HG03025 (cell line): ENCODE measurements around the gene ADGRE2.
"Not testable (repeated sequence)": the region's sequence is repeated elsewhere in the genome, so short reads cannot be mapped to it uniquely, and the experiment has no call there.

Experiments used
- ATAC-seq: cut with Tn5 transposase; IDR thresholded peaks from one replicate; pipeline ENCODE4 v1.9.1; 2021; ENCODE audit warnings: mild to moderate bottlenecking, moderate library complexity; ENCODE audit not compliant: unreplicated experiment, low FRiP score

Gene ADGRE2

DNA sequence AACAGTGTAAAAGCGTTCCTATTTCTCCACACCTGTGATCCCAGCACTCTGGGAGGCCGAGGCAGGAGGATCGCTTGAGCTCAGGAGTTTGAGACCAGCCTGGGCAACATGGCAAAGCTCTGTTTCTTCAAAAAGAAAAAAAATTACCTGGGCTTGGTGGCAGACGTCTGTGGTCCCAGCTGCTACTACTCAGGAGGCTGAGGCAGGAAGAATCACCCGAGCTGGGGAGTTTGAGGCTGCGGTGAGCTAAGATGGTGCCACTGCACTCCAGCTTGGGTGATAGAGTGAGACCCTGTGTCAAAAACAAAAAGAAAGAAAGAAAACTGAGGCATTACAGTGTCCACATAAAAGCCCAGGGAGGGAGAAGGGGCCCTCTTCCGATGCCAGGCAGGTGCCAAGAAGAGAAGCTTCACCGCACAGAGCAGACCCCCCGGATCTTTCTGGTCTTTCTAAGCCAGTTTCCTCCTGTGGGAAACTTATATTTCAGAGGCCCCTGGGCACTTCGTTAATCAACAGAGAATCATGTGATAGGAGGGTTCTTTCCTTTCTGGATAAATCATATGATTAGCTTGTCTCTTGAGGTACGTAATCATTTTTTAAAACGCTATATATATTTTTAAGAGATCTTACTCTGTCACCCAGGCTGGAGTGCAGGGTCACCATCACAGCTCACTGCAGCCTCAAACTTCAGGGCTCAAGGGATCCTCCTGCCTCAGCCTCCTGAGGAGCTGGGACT is at the start of gene ADGRE2:
Gene ADGRE2 (minus strand): TSS at position 451 of the 736 bp plus-strand sequence. CDS start 1,804 bp downstream, outside the sequence.
- not testable (repeated sequence) for ATAC-seq

GRCh38 chr19:14826006-14826405 is 47.6 kb upstream of the ADGRE2 start:
- no peak for ATAC-seq

GRCh38 chr19:14821937-14822336 is 43.6 kb upstream of the ADGRE2 start:
- no peak for ATAC-seq

DNA sequence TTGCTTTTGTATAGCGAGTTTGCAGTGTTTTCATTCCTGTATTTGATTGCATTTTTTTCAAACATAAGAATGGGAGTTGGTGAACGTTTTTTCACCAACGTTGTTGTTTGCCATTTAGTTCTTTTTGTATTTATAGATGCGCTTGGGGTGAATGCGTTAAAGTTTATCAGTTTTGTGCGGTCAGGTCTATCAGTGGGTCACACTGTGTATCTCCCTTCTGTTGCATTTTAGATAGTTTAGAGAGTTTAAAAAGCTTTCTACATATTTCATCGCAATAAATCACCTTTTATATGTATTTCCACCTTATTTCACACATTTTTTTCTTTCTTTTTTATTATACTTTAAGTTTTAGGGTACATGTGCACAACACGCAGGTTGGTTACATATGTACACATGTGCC is 40.2 kb upstream of the ADGRE2 start:
- no peak for ATAC-seq

GRCh38 chr19:14817052-14817451 is 38.7 kb upstream of the ADGRE2 start:
- ATAC-seq = no peak

DNA sequence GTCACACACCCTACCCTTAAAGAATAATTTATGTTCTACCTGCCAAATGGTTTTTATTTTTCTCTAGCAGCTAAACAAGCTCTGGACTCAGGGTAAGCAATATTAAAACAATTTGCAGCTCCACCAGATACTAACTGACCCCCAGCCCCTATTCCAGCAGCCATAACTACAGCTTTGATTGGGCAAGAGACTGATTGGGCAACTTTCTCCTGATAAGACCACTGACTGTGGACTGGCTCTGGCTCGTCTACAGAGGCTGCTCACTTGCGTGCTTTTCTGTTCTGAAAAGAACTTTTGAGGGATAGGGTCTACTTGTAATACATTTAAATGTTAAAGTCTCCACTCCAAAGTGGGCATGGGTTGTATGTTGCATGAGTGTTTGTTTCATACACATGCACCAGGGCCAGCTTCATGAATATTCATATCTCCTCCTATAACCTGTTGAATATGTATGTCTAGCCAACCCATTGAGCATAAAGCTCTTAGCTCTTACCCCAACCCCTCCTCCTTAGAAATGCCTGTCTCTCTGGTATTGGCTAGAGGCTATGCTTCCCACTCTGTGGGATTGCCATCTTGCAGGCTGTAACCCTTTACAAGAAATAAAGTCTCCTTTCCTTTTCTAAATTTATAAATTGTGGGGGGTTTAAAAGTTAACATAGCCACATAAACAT is 36.8 kb upstream of the ADGRE2 start:
- ATAC-seq = no peak

DNA sequence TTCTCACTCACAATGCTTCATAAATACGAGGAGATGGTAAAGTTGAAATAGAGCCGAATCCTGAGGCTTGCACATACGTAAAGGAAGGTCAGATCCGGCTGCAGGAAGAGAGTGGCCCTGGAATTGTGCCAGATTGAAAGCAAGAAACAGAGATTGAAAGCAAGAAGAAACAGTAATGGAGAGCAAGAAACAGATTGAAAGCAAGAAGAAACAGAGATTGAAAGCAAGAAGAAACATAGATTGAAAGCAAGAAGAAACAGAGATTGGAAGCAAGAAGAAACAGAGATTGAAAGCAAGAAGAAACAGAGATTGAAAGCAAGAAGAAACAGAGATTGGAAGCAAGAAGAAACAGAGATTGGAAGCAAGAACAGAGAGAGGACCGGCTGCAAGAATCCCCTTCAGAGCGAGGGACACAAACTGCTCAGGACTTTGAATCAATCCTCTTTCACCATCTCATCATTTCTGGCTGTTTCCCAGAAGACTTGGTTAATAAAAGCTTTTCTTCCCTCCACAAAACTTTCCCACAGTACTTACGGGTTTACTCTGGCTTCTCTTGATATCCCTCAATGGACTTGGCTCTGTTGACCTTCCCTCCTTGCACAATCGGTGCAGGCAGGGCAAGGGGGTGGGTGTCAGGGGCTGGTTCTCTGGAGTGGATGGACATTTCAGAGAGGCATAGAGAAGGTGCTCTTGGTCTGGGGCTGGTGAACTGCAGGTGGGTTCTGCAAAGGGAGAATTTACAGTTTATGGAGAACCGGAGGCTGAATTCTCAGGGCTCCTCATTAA is 31.1 kb upstream of the ADGRE2 start:
- ATAC-seq = no peak

DNA sequence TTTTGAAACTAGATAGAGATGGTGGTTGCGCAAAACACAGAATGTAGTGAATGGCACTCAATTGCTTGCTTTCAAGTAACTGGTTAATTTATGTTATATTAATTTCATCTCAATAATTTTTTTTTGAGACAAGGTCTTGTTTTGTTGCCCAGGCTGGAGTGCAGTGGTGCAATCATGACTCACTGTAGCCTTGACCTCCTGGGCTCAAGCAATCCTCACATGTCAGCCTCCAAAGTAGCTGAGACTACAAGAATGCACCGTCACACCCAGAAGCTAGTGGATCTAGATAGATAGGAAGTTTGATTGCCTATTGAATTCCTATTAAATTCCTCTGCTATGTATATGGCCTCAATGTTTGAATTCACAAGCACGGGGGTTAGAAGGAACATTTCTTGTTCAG is 26.4 kb upstream of the ADGRE2 start:
- ATAC-seq = no peak

DNA sequence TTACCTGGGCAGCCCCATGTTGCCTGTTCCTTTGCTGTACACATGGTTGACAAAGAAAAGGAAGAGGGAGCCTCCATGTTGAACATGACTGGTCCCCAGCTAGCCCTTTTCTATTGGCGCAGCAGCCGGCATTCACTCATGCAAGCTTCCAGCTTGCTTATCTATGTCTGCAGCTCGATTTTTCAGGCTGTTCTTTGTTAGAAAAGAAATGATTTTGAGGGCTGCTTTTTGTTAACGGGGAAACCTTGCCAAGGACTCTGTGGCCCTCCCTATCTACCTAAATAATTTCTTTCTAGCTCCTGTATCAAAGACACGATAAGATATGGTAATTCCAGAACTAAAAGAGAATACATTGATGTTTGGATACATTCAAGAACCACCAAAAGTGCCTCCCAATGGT is 20.4 kb upstream of the ADGRE2 start:
- no peak for ATAC-seq

DNA sequence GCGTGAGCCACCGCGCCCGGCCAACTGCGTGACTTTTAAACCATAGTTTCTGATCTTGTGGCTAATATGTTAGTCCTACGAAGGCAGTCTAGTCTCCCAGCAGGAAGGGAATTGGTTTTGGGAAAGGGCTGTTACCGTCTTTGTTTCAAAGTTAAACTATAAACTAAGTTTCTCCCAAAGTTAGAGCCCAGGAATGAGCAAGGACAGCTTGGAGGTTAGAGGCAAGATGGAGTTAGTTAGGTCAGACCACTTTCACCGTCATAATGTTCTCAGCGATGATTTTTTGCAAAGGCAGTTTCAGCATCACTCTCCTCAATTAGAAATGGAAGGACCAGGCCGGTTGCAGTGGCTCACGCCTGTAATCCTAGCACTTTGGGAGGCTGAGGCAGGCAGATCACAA is 17.7 kb upstream of the ADGRE2 start:
- no peak for ATAC-seq

DNA sequence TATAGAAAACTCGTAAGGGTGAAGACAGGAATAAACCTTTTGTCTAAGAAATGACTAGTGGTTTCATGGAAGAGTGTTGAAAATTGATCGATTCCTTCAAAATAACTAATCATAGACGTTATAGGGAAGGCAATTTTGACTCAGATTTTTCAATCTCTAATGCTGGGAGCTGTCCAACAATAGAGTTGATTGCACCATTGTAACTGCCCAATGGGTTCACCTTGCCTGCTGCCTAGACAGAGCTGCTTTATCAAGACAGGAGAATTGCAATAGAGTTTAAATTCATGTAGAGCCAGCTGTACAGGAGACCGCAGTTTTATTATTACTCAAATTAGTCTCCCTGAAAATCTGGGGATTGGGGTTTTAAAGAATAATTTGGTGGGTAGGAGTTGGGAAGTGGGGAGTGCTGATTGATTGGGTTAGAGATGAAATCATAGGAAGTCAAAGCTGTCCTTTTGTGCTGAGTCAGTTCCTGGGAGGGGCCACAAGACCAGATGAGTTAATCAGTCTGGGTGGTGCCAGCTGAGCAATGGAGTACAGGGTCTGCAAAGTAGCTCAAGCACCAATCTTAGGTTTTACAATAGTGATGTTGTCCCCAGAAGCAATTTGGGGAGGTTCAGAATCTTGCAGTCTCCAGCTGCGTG is 16.8 kb upstream of the ADGRE2 start:
- no peak for ATAC-seq

DNA sequence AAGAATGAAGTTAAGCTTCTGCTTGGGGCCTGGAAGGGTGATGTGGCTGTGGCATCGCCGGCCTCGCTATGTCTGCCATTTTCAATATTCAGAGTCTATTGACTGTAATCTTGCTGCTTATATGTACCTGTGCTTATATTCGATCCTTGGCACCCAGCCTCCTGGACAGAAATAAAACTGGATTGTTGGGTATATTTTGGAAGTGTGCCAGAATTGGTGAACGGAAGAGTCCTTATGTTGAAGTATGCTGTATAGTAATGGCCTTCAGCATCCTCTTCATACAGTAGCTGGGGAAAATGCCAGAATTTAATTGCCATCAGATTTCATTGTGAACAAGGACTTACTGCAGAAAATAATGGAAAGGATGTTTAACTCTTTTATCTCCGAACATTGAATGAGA is 13.9 kb upstream of the ADGRE2 start:
- not testable (repeated sequence) for ATAC-seq

DNA sequence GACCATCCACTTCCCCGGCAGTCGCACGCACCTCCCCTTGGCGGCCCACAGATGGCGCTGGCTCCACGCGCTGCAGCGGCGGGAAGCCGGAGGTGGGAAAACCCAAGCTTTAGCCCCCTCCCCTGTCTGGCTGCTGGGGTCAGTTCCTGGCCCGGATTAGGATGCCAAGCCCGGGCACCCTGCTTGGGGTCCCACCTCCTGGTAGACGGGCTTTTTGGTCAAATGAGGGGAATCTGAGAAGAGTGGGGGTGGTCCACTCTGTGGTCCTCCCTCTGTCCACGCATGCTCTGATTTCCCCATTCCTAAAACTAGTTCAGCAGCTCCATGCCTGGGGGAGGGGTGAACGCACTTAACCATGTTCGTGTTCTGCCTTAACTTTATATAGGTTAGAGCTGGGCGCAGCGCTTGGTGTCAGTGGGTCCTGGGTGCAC is 8.1 kb upstream of the ADGRE2 start:
- ATAC-seq = no peak

DNA sequence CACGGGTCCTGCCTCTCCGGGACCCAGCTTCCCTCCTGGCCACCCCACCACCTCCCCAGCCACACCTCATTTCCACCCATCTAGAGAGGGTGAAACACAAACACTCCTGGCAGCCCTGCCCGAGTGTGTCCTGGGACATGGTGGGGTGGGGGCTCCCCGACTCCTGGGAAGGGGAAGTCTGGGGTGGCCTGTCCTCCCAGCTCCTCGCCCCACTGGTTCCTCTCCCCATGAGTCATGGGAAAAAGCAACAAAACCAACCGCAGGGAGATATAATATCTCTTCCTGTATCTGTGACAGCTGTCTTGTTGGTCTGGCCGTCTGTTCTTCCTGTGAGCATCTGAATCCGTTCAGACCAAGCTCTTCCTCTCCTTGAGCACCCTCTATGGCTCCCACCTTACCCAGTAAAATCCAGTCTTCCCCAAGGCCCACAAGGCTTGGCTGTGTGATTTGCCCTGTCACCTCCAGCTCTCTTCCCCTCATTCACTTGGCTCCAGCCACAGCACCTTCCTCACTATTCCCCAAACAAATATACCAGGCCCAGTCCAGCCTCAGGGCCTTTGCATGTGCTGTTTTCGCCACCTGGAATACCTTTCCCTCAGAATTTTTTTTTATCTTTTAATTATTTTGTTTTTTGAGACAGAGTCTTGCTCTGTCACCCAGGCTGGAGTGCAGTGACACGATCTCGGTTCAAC is 6.9 kb upstream of the ADGRE2 start:
- ATAC-seq = not testable (repeated sequence)

DNA sequence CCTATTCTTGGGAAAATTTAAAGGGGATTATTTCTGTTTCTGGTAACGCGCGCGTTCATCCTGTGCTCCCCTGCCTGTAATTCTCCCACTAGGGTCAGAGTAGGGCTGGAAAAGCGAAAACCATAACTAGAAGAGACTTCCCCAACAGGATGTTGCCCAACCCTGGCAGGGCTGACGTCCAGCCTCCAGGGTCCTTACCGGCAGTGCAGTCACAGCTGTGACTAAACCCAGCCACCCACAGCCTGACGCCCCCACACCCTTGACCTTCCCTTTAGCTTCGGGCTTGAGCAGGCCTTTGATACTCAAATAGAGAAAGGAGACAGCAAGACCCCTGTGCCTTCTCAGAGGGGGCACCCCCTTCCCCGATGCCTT is 6.4 kb upstream of the ADGRE2 start:
- not testable (repeated sequence) for ATAC-seq

GRCh38 chr19:14783410-14783998 is 5.1 kb upstream of the ADGRE2 start:
- not testable (repeated sequence) for ATAC-seq

GRCh38 chr19:14782626-14783409 is 4.5 kb upstream of the ADGRE2 start:
- ATAC-seq = no peak

DNA sequence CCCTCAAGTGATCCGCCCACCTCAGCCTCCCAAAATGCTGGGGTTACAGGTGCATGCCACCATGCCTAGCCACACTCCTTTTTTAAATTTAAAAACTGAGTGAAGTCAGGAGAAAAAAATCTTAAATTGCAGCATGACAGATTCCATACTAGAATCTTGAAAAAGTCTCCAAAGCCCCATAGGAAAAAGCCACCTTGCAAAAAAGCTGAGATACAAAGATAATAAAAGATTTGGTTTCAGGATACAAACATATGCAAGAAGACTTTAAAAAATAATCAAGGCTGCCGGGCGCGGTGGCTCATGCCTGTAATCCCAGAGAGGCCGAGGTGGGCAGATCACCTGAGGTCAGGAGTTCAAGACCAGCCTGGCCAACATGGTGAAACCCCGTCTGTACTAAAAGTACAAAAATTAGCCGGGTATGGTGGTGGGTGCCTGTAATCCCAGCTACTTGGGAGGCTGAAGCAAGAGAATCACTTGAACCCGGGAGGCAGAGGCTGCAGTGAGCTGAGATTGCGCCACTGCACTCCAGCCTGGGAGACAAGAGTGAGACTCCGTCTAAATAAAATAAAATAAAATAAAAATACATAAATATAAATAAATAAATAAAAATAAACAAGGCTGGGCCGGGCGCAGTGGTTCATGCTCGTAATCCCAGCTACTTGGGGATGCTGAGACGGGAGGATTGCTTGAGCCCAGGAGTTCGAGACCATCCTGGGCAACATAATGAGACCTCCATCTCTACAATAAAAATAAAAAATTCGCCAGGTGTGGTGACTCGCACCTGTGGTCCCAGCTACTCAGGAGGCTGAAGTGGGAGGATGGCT is 3.6 kb upstream of the ADGRE2 start:
- not testable (repeated sequence) for ATAC-seq
